ENCODE measurements around the gene TOMM20L.
A peak's percentile ranks its signal among the peaks of the same experiment; 100 is the strongest.
"Not testable (repeated sequence)": the region's sequence is repeated elsewhere in the genome, so short reads cannot be mapped to it uniquely, and the experiment has no call there.

TOMM20L gene

GRCh38 chr14:58395812-58396788 lies at the start of gene TOMM20L:
Gene TOMM20L (plus strand): TSS chr14:58395930. CDS start chr14:58395958, 28 bp downstream.
- DNase-seq = peak; percentile 79

- peak; percentile 22 for DNase-seq
These were observed 42.0 kb upstream of the TOMM20L start for GRCh38 chr14:58353516-58354299.

GRCh38 chr14:58354808-58355207 lies 40.9 kb upstream of the TOMM20L start:
- DNase-seq = no peak

- no peak for DNase-seq
These were observed 39.5 kb upstream of the TOMM20L start for GRCh38 chr14:58356268-58356667.

- not testable (repeated sequence) for DNase-seq
These were observed 33.5 kb upstream of the TOMM20L start for GRCh38 chr14:58362272-58362671.

DNA sequence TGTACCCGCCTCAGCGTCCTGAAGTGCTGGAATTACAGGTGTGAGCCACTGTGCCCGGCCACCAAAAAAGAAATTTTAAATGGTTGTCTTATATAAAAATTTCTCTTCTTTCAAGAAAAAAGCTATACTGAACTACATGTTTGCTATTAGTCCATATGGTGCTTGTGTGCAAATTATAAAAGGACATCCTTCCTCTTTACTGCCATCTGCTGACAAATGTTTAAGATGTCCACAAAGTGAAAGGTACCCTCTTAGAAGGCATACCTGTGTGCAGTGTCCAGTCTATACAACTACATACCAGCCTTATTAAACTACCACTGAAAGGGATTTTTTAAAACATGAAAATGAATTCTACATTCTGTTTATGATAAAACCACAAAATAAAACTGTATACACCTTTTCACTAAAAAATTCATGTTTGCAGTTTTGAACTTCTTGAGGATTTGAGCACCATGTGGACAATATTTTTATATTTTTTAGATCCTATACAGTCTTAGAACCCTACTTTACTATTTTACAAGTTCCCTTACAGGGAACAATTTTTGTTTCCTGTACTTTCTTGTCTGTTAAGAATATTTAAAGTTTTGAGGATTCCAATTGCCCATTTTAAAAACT lies 32.8 kb upstream of the TOMM20L start:
- peak; percentile 56 for DNase-seq

DNA sequence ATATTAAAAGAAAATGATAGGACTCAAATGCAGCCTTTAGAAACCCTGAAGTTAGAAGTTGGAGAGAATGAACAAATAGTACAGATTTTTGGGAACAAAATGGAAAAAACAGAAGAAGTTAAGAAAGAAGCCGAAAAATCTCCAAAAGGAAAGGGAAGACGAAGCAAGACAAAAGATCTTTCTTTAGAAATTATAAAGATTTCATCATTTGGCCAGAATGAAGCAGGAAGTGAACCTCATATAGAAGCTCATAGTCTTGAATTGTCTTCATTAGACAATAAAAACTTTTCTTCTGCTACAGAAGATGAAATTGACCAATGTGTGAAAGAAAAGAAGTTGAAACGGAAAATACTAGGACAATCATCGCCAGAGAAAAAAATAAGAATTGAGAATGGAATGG lies 31.4 kb upstream of the TOMM20L start:
- no peak for DNase-seq

- DNase-seq = no peak
These were observed 28.4 kb upstream of the TOMM20L start for GRCh38 chr14:58367296-58367695.

- DNase-seq = no peak
These were observed 26.8 kb upstream of the TOMM20L start for GRCh38 chr14:58368956-58369355.

GRCh38 chr14:58376791-58377190 lies 18.9 kb upstream of the TOMM20L start:
- DNase-seq = no peak

- no peak for DNase-seq
These were observed 4.9 kb upstream of the TOMM20L start for GRCh38 chr14:58390830-58391229.

- no peak for DNase-seq
These were observed 243 bp upstream of the TOMM20L start for GRCh38 chr14:58395562-58395811.

- no peak for DNase-seq
These were observed 1.4 kb downstream of the TOMM20L start for GRCh38 chr14:58397156-58397555.

GRCh38 chr14:58398495-58398894 lies 2.8 kb downstream of the TOMM20L start:
- DNase-seq = no peak

- no peak for DNase-seq
These were observed 3.2 kb downstream of the TOMM20L start for GRCh38 chr14:58398895-58399294.

- peak; percentile 16 for DNase-seq
These were observed 5.9 kb downstream of the TOMM20L start for GRCh38 chr14:58401587-58401986.

- DNase-seq = no peak
These were observed 13.0 kb downstream of the TOMM20L start for GRCh38 chr14:58408681-58409215.

- no peak for DNase-seq
These were observed 19.1 kb downstream of the TOMM20L start for GRCh38 chr14:58414845-58415244.

DNA sequence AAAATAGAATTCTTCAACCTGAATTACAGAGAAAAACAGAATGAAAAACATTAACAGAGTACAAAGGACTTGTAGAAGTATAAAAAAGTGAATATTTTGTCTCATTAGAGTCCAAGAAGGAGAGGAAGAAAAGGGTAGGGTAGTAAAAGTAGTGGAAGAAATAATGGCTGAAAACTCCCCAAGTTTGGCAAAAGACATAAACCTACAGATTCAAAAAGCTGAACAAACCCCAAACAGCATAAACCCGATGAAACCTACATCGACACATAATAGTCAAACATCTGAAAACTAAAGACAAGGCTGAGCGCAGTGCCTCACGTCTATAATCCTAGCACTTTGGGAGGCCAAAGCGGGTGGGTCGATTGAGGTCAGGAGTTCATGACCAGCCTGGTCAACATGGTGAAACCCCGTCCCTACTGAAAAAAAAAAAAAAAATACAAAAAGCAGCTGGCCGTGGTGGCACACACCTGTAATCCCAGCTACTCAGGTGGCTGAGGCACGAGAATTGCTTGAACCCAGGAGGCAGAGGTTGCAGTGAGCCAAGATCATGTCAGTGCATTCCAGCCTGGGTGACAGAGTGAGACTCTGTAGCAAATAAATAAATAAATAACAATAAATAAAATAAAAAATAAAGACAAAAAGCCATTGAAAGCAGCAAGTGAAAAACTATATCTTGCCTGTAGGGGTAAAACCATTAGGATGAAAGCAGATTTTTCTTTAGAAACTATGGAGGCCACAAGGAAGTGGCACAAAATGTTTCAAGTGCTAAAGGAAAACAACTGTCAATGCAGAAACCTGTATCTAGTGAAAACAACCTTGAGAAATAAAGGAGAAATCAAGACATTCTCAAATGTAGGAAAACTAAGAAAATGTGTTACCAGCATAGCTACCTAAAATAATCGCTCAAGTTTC lies 20.2 kb downstream of the TOMM20L start:
- DNase-seq = no peak

GRCh38 chr14:58416934-58417333 lies 21.2 kb downstream of the TOMM20L start:
- DNase-seq = not testable (repeated sequence)

DNA sequence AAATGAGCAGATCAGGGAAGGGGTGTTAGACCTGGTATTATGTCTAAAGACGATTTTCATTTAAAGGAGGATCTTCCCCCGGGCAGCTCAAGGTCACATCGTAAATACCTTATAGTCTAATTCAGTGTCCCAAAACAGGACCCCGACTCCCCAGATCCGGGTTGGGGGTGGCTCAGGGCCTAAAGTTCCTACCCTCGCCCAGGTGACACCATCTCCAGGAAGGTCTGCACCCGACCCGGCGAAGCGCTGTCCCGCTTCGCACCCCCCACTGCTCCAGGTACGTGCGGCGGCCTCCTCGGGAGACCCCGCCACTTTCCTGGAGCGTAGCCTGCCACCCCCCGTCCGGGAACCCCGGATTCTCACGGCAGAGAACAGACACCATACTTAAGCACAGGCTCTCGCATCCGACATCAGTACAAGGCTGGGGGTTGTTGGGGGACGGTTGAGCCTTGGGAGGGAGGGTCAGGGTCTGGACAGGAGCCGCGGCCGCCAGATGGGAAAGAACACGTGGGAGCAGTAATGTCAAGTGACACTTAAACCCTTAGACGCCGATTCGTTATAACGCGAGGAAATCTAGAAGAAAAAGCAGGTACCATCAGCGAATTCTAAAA lies 31.0 kb downstream of the TOMM20L start:
- no peak for DNase-seq
